Embryonic facial prominence (tissue), 1 donor: ENCODE measurements around the gene HAO2.

ENCODE experiments used
- DNase-seq: peaks from one replicate; pipeline ENCODE4 v3.0.0-alpha.2; 2016; ENCODE audit errors: extremely low spot score

HAO2 gene

GRCh38 chr1:119380304-119380703, 11.7 kb downstream of the HAO2 start:
- no peak for DNase-seq

DNA sequence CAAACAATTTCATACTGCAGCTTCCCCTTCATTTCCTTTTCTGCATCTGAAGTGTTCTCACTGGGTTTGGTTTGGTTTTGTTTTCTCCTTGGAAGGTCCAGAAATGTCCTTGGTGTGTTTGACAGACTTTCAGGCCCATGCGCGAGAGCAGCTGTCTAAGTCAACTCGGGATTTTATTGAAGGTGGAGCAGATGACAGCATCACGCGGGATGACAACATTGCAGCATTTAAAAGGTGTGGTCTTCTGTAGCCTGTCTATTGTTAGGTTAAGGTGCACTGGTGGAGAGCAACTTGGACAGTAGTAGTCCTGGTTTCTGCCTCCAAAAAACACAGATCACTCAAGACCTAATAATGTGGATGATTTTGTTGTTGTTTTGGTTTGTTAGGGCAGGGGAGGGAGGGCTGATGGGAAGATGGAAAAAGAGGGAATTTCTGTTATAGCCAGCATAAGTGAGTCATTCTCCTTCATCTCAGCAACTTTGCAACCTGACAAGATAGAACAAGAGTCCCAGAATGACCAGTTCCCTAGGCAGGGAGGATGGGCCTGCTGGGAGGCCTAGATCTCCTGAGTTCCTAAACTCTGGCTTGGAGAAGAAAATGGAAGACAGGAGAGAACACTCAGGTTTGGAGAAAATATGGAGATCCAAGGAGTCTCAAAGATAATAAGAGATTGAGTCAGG, 12.5 kb downstream of the HAO2 start:
- no peak for DNase-seq

- no peak for DNase-seq
Observed at GRCh38 chr1:119384591-119384990, 16.0 kb downstream of the HAO2 start.

GRCh38 chr1:119385650-119386049, 17.1 kb downstream of the HAO2 start:
- no peak for DNase-seq

GRCh38 chr1:119387858-119388257, 19.3 kb downstream of the HAO2 start:
- no peak for DNase-seq

DNA sequence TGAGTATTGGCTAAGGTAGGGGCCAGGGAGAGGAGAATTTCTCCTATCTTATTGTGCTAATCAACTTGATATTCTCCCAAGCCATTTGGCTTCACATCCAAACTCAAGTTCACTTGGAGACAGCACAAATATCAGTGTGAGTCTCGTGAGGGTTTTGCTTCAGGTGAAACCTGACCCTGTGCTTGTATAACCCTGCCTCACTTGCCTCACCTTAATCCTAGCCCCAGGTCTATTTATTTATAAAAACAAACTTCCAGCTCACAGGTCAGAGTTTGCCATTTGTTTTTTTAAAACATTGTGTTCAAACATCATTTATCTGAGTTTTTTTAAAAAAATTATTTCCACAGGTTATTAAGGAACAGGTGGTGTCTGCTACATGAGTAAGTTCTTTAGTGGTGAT, 19.9 kb downstream of the HAO2 start:
- DNase-seq: no peak

DNA sequence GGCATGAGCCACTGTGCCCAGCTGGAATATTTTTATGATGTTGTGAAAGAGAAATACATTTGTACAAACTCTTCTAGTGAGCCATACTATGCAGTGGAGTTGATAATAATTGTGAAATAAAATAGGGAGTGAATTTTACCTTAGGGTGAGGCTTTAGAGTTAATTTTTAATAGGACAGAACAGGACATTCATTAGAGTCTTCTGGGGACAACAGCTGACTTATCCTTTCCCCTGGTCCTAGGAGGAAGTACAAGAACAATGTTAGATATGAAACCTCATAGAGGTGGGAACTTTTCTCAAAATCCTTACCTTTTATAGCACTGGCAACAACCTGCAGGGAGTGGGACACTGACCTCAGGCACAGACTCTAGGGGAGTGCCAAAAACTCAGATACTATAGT, 21.9 kb downstream of the HAO2 start:
- no peak for DNase-seq

GRCh38 chr1:119391749-119392148, 23.2 kb downstream of the HAO2 start:
- DNase-seq: no peak

GRCh38 chr1:119394085-119394484, 25.5 kb downstream of the HAO2 start:
- no peak for DNase-seq

DNA sequence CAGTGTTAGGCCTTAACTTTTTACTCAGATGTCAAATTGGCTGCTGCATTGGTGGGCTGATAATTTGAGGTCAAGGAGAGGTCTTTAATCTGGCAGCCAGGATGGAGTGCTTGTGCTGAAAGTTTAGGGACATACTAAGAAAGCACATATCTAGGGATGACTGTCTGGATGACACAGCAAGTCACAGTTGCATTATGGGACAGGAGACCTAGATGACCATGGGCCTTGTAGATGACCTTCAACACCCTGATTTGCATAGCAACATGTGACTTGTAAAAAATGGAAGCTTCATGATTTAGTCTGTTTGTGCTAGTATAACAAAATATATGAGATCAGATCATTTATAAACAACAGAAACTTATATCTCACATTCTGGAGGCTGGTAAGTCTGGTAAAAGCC, 28.4 kb downstream of the HAO2 start:
- no peak for DNase-seq

DNA sequence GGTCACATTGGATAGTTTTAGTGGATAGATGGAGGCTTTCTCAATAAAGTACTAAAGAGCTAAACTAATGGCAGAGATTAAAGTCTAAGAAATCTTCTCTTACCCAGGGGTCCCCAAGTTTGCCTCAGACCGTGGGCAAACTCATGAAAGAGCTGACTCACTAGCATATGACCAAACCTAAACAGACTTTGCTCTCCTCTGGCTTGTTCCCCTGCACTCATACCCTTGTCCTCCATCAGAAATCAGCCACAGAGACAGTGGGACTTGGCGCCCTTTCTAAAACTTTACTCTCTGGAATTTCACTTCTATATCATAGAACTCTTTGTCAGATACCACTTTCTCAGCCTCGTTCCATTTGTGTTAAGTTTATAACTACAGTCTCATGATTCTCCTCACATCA, 29.4 kb downstream of the HAO2 start:
- DNase-seq: no peak

DNA sequence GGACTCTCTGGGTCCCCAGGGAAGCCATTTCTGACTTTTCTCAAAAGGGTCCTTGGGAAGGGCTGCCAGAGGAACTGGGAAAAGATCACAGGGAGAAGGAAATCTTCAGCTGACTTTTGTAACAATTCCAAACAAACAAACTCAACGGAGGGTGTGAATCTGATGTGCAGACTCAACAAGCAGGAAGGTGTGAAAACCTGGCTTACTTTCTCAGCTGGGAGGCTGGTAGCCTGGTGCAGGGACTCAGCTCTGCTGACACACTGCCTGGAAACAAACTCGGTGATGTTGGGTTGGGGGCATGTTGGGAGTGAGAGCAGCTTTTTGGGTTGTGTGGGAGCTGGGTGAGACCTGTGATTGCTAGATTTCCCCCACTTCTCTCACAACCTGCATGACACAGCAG, 36.2 kb downstream of the HAO2 start:
- DNase-seq: no peak

- no peak for DNase-seq
Observed at GRCh38 chr1:119409731-119410130, 41.1 kb downstream of the HAO2 start.

GRCh38 chr1:119410961-119411360, 42.4 kb downstream of the HAO2 start:
- no peak for DNase-seq

- no peak for DNase-seq
Observed at GRCh38 chr1:119414950-119415349, 46.4 kb downstream of the HAO2 start, which contains the start of gene HSD3B2. HSD3B2 (plus strand) TSS chr1:119415150; CDS start chr1:119415420, 270 bp downstream.

GRCh38 chr1:119416006-119416640, 47.5 kb downstream of the HAO2 start:
- DNase-seq: no peak

- no peak for DNase-seq
Observed at GRCh38 chr1:119419109-119419508, 50.5 kb downstream of the HAO2 start.

GRCh38 chr1:119420638-119421037, 52.1 kb downstream of the HAO2 start:
- DNase-seq: no peak

DNA sequence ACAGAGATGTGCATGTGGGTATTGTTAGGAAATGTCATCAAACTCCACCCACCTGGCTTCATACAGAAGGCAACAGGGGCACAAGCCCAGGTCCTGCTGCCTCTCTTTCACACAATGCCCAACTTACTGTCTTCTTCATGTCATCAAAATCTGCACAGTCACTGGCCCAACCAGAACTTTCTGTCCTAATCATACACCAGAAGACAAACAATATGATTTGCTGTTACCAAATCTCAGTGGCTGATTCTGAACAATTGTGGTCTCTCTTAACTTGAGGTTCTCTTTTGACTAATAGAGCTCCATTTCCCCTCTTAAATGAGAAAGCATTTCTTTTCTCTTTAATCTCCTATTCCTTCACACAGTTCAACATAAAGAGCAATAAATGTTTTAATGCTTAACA, 54.0 kb downstream of the HAO2 start:
- DNase-seq: no peak

DNA sequence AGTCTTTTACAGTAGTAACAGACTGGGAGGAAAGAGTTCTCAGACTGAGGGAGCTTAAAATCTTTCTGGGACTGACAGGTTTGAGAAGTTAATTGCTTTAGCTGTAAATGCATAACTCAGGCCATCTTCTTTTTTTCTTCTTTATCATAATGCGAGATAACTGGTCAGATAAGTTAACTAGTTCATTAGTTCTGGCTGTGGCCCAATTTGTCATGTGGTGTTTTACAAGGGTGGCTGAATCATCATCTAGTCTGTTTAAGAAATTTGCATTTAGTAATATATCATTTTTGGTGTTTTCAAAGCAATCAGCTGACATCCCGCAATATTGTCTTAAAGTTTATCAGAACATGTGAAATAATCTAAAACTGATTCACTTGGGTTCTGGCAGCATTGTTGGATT, 60.4 kb downstream of the HAO2 start:
- DNase-seq: no peak

DNA sequence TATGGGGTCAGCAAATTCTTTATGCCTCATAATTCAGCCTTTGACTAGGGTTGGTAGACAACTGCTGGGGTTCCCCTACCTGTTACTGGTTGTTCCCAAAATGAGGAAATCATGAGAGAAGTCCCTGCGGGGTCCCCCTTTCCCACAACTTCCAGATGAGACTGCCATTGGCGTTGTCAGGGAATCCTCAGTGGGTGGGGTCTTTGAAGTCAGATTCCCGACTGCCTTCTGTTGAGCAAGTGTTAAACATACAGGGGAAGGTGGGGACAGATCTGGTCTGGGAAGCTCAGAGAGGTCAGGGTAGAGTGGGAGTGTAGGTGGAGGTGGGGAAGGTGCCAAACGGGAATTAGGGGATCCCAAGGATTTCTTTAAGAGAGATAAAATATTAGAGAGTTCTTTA, 61.1 kb downstream of the HAO2 start:
- no peak for DNase-seq

GRCh38 chr1:119430486-119430885, 61.9 kb downstream of the HAO2 start:
- no peak for DNase-seq

DNA sequence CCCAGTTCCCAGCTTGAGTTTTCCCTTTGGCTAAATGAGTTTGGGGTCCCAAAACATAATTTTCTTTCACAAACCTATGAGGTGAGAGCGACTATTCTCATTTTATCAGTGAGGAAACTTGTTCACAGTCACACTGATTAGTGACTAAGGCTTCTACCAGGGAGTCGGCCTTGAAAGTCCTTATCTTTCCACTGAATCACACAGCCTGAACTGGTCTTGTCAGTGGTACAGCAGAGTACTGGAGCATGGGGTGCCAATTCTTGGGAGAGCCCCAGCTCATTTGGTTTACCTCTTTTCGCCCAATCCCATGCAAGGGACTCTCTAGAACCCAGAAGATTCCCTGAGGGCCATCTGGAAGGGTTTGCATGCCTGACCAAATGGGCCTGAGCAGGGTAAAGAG, 63.3 kb downstream of the HAO2 start:
- no peak for DNase-seq

- DNase-seq: no peak
Observed at GRCh38 chr1:119435052-119435451, 66.5 kb downstream of the HAO2 start.
